Neural cell (in vitro differentiated cells): Measurements from ENCODE around the gene TRIM14.

Experiments
- CTCF ChIP-seq: fragments of 450-650 bp; IDR thresholded peaks from 2 replicates; pipeline ENCODE4 v1.5.1; 2014; ENCODE audit warnings: antibody characterized with exemption, mild to moderate bottlenecking, moderate library complexity; ENCODE audit not compliant: poor library complexity, severe bottlenecking
- EP300 ChIP-seq: fragments of 450-650 bp; conservative IDR thresholded peaks from 2 replicates; pipeline ENCODE4 v1.6.1; 2014; ENCODE audit warnings: antibody characterized with exemption, mild to moderate bottlenecking, moderate library complexity; ENCODE audit not compliant: poor library complexity, severe bottlenecking
- EZH2 ChIP-seq: fragments of 200-600, 300-800 bp; shearing (Covaris generic), sonication (generic); IDR thresholded peaks from 2 replicates; pipeline ENCODE4 v1.6.1; 2014; ENCODE audit warnings: antibody characterized with exemption, low read length, borderline replicate concordance, mild to moderate bottlenecking; ENCODE audit not compliant: insufficient read depth, poor library complexity, severe bottlenecking
- MXI1 ChIP-seq: fragments of 450-650 bp; conservative IDR thresholded peaks from 2 replicates; pipeline ENCODE4 v1.6.1; 2014; ENCODE audit warnings: antibody characterized with exemption, mild to moderate bottlenecking; ENCODE audit not compliant: poor library complexity, severe bottlenecking
- POLR2AphosphoS5 ChIP-seq: IDR thresholded peaks from 2 replicates; pipeline ENCODE4 v1.6.1; 2012
- RAD21 ChIP-seq: fragments of 450-650 bp; conservative IDR thresholded peaks from 2 replicates; pipeline ENCODE4 v1.6.1; 2014; ENCODE audit warnings: antibody characterized with exemption, mild to moderate bottlenecking, moderate library complexity
- REST ChIP-seq: IDR thresholded peaks from 2 replicates; pipeline ENCODE4 v1.6.1; 2012; ENCODE audit warnings: borderline replicate concordance
- SMC3 ChIP-seq: fragments of 450-650 bp; conservative IDR thresholded peaks from 2 replicates; pipeline ENCODE4 v1.6.1; 2014; ENCODE audit warnings: antibody characterized with exemption, mild to moderate bottlenecking, moderate library complexity; ENCODE audit not compliant: poor library complexity
- TAF1 ChIP-seq: IDR thresholded peaks from 2 replicates; pipeline ENCODE4 v1.6.1; 2012; ENCODE audit warnings: low read depth

GRCh38 chr9:98024702-98025101, 94.3 kb downstream of the TRIM14 start:
- TF ChIP-seq CTCF (no peak), EZH2 (no peak), EP300 (no peak), TAF1 (no peak), POLR2AphosphoS5 (no peak), REST (no peak), SMC3 (no peak), RAD21 (no peak), MXI1 (no peak)
